Loucy (cell line): ENCODE data around the gene CHCHD6.

ENCODE experiments used
- H2AFZ ChIP-seq: fragments of 200-600 bp; sonication (generic); 2 replicates; pipeline ENCODE4 v1.6.0; 2016; ENCODE audit warnings: antibody characterized with exemption, mild to moderate bottlenecking, low read length, moderate library complexity
- H3F3A ChIP-seq: fragments of 200-600 bp; 2 replicates; pipeline ENCODE4 v1.6.0; 2016; ENCODE audit warnings: antibody characterized with exemption, low read depth, mild to moderate bottlenecking
- H3K27me3 ChIP-seq: fragments of 200-600 bp; sonication (generic); 2 replicates; pipeline ENCODE4 v1.6.1; 2014; ENCODE audit warnings: low read length, mild to moderate bottlenecking; ENCODE audit not compliant: insufficient read depth, poor library complexity, severe bottlenecking
- H3K36me3 ChIP-seq: fragments of 200-600 bp; sonication (generic); 2 replicates; pipeline ENCODE4 v1.6.1; 2016; ENCODE audit warnings: low read length; ENCODE audit not compliant: insufficient read depth
- H3K4me1 ChIP-seq: fragments of 200-600 bp; sonication (generic); 2 replicates; pipeline ENCODE4 v1.5.1; 2014; ENCODE audit warnings: low read length, mild to moderate bottlenecking; ENCODE audit not compliant: insufficient read depth, poor library complexity, severe bottlenecking
- H3K4me2 ChIP-seq: fragments of 200-600 bp; sonication (generic); 2 replicates; pipeline ENCODE4 v1.6.0; 2014; ENCODE audit warnings: antibody characterized with exemption, low read length, low read depth, mild to moderate bottlenecking; ENCODE audit not compliant: poor library complexity, severe bottlenecking
- H3K4me3 ChIP-seq: fragments of 200-600 bp; sonication (generic); 2 replicates; pipeline ENCODE4 v1.5.1; 2014; ENCODE audit warnings: low read length, mild to moderate bottlenecking, mixed read lengths; ENCODE audit not compliant: poor library complexity, severe bottlenecking
- H3K79me2 ChIP-seq: fragments of 200-600 bp; sonication (generic); 2 replicates; pipeline ENCODE4 v1.6.1; 2014; ENCODE audit warnings: low read length; ENCODE audit not compliant: insufficient read depth
- H3K9ac ChIP-seq: fragments of 200-600 bp; sonication (generic); 2 replicates; pipeline ENCODE4 v1.6.0; 2014; ENCODE audit warnings: mild to moderate bottlenecking, low read depth, low read length, moderate library complexity; ENCODE audit not compliant: poor library complexity, severe bottlenecking
- H3K9me2 ChIP-seq: fragments of 200-600 bp; sonication (generic); replicated peaks from 2 replicates; pipeline ENCODE4 v1.6.1; 2016; ENCODE audit warnings: low read depth, low read length, mixed read lengths
- H3K9me3 ChIP-seq: fragments of 200-600 bp; sonication (generic); 2 replicates; pipeline ENCODE4 v1.6.1; 2014; ENCODE audit warnings: mild to moderate bottlenecking, antibody characterized with exemption, low read length, low read depth; ENCODE audit not compliant: insufficient read depth
- H4K20me1 ChIP-seq: fragments of 200-600 bp; sonication (generic); 2 replicates; pipeline ENCODE4 v1.6.0; 2014; ENCODE audit warnings: antibody characterized with exemption, low read length, mild to moderate bottlenecking; ENCODE audit not compliant: insufficient read depth, poor library complexity, severe bottlenecking
- CTCF ChIP-seq: fragments of 200-600 bp; sonication (generic); conservative IDR thresholded peaks from 2 replicates; pipeline ENCODE4 v1.5.1; 2014; ENCODE audit warnings: mild to moderate bottlenecking, antibody characterized with exemption, low read length
- EZH2phosphoT487 ChIP-seq: fragments of 200-600 bp; IDR thresholded peaks from 2 replicates; pipeline ENCODE4 v1.6.1; 2018; ENCODE audit warnings: antibody characterized with exemption, mild to moderate bottlenecking, moderate library complexity, borderline replicate concordance

The CHCHD6 gene

GRCh38 chr3:126672741-126673140 is 31.3 kb upstream of the CHCHD6 start:
- Histone ChIP-seq H3K36me3 (no peaks in the 10 kb centered on the region), H3K9me3 (no peaks in the 10 kb centered on the region; the same call in 1 of the 2 replicates), H3K9ac (no peak overlapping the region), H3K4me2 (no peak overlapping the region), H3K27me3 (no peaks in the 10 kb centered on the region), H3K9me2 (no peaks in the 10 kb centered on the region), H3K4me1 (peaks cover 16% of the 10 kb centered on the region), H2AFZ (no peak overlapping the region), H3K79me2 (no peaks in the 10 kb centered on the region), H3F3A (no peaks in the 10 kb centered on the region), H4K20me1 (no peaks in the 10 kb centered on the region), H3K4me3 (no peak overlapping the region)
- TF ChIP-seq EZH2phosphoT487 (no peak), CTCF (no peak)

GRCh38 chr3:126676919-126677705 is 26.9 kb upstream of the CHCHD6 start:
- TF ChIP-seq CTCF (no peak), EZH2phosphoT487 (no peak)
- Histone ChIP-seq H3F3A (no peaks in the 10 kb centered on the region), H3K9me2 (no peaks in the 10 kb centered on the region), H3K9me3 (no peaks in the 10 kb centered on the region), H3K9ac (peak overlapping the region; percentile 74), H2AFZ (no peak overlapping the region), H3K4me1 (peaks cover 51% of the 10 kb centered on the region), H4K20me1 (no peaks in the 10 kb centered on the region), H3K27me3 (no peaks in the 10 kb centered on the region), H3K36me3 (no peaks in the 10 kb centered on the region), H3K4me2 (no peak overlapping the region), H3K79me2 (no peaks in the 10 kb centered on the region), H3K4me3 (no peak overlapping the region)

GRCh38 chr3:126677862-126678503 is 26.1 kb upstream of the CHCHD6 start:
- no peak for TF ChIP-seq EZH2phosphoT487
- Histone ChIP-seq H3F3A (no peaks in the 10 kb centered on the region), H3K27me3 (no peaks in the 10 kb centered on the region), H3K4me1 (peaks cover 59% of the 10 kb centered on the region), H3K79me2 (no peaks in the 10 kb centered on the region), H3K9me2 (no peaks in the 10 kb centered on the region), H3K4me3 (peak overlapping the region; percentile 74), H3K4me2 (peak overlapping the region; percentile 88), H3K9me3 (no peaks in the 10 kb centered on the region), H4K20me1 (no peaks in the 10 kb centered on the region), H3K9ac (peak overlapping the region; percentile 74), H3K36me3 (no peaks in the 10 kb centered on the region), H2AFZ (no peak overlapping the region)
